Fibroblast of lung (primary cell): ENCODE results near the gene GAL.

Experiments used
- CTCF ChIP-seq, 2 donors: IDR thresholded peaks in 1 of 2; conservative IDR thresholded peaks in 1 of 2; 1 replicate in 1 of 2; 2 replicates in 1 of 2; pipeline ENCODE4 v1.5.1; 2011 to 2012; ENCODE audit warnings: low read length in 2 of 2, control low read depth in 1 of 2, inconsistent platforms in 1 of 2, low read depth in 1 of 2, mild to moderate bottlenecking in 1 of 2
- EZH2 ChIP-seq: IDR thresholded peaks from 2 replicates; pipeline ENCODE4 v1.5.1; 2012; ENCODE audit warnings: low read length, control low read depth, mild to moderate bottlenecking; ENCODE audit errors: missing control alignments

- TF ChIP-seq CTCF (conservative IDR thresholded peaks at IDR 0.05 in 1 of 2, IDR thresholded peaks at IDR 0.05 in 1 of 2; ENCODE audit: low read depth in 1 of 2, low read length in 2 of 2) = no peak
- no peak for TF ChIP-seq EZH2
These were observed 11.2 kb downstream of the GAL start for GRCh38 chr11:68695531-68695930.
